NCI-H128 (cell line): ENCODE data around the gene ZNF280D.
"Not testable (repeated sequence)": the region's sequence is repeated elsewhere in the genome, so short reads cannot be mapped to it uniquely, and the experiment has no call there.

Experiments
- DNase-seq: peaks from one replicate; lab custom pipeline; 2025; ENCODE audit not compliant: unreplicated experiment; lab: John Stamatoyannopoulos, UW

The ZNF280D gene, protein sequence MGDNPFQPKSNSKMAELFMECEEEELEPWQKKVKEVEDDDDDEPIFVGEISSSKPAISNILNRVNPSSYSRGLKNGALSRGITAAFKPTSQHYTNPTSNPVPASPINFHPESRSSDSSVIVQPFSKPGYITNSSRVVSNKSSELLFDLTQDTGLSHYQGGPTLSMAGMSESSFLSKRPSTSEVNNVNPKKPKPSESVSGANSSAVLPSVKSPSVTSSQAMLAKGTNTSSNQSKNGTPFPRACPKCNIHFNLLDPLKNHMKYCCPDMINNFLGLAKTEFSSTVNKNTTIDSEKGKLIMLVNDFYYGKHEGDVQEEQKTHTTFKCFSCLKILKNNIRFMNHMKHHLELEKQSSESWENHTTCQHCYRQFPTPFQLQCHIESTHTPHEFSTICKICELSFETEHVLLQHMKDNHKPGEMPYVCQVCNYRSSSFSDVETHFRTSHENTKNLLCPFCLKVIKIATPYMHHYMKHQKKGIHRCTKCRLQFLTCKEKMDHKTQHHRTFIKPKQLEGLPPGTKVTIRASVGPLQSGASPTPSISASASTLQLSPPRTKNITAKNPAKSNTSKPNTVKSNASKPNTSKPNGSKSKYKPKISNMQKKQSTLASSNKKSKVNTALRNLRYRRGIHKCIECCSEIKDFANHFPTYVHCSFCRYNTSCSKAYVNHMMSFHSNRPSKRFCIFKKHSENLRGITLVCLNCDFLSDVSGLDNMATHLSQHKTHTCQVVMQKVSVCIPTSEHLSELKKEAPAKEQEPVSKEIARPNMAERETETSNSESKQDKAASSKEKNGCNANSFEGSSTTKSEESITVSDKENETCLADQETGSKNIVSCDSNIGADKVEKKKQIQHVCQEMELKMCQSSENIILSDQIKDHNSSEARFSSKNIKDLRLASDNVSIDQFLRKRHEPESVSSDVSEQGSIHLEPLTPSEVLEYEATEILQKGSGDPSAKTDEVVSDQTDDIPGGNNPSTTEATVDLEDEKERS

DNA sequence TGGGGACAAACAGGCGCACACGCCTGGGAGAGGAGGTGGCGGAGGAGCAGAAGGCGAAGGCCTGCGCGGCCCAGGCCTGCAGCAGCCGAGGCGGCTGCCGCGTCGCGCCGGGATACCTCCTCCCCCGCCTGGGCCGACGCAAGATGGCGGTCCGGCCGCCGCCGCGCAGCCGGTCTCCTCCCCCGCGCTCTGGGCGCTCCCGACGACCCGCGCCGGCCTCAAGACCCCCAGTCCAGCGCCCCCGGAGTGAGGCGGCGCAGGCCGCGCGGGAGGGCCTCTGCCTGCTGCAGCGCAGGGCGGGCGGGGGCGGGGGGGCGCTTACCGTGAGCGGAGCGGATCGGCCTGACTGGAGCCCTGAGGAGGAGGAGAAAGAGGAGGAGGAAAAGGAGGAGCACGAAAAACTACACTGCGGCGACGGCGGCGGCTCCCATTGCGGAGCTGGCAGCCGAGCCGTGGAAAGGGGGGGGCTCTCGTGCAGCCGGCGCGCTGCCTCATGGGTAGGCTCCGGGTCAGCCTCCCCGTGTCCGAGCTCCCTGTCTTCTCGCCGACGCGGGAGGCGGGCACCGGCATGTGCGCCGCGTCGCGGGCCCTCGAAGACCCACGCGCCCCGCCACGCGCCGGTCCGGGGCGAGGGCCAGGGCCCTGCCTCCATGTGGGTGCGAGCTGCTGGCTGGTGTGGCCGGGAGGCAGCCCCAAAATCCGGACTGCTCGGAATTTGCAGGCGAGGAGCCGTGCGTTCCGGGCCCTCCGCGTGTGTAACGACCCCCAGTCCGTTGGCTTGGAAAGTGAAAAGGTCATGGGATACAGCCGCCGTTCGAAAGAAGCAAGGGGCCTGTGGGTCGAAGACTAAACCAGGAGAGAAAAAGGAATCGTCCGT, at the start of gene ZNF280D:
Gene ZNF280D (minus strand): TSS at position 374 of the 877 bp plus-strand sequence. CDS start 26,400 bp downstream, outside the sequence.
- peak; percentile 7 for DNase-seq

DNA sequence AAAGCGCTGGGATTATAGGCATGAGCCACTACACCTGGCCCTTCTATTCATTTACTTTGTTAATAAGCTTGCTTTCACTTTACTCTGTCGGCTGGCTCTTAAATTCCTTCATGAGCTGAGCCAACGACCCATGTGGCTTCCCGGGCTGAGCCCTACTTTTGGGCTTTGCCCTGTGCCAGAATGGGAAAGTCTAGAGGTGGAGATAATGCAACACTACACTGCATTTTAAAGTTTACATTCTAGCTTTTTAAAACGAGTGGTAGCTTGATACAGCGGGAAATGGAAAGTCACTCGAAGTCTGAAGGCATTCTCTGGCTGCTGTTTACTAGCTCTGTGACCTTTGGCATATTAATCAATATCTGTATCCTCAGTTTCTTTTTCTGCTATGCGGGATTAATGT, 49.0 kb upstream of the ZNF280D start:
- no peak for DNase-seq

DNA sequence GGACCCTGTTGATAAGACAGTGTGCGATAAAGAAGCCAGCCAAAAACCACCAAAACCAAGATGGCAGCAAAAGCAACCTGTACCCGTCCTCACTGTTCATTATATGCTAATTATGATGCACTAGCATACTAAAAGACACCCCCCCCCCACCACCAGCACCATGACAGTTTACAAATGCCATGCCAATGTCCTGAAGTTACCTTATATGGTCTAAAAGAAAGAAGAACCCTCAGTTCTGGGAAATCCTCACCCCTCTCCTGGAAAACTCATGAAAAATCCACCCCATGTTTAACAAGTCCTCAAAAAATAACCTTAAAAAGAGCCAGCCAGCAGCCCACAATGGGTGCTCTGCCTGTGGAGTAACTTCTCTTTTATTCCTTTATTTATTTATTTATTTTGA, 48.4 kb upstream of the ZNF280D start:
- DNase-seq = no peak

DNA sequence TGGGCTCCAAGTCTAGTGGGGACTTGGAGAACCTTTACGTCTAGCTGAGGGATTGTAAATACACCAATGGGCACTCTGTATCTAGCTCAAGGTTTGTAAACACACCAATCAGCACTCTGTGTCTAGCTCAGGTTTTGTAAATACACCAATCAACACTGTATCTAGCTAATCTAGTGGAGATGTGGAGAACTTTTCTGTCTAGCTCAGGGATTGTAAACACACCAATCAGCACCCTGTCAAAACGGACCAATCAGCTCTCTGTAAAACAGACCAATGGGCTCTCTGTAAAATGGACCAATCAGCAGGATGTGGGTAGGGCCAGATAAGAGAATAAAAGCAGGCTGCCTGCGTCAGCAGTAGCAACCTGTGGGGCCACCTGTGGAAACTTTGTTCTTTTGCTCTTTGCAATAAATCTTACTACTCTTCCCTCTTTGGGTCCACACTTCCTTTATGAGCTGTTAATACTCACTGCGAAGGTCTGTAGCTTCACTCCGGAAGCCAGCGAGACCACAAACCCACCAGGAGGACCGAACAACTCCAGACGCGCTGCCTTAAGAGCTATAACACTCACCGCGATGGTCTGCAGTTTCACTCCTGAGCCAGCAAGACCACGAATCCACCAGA, 46.9 kb upstream of the ZNF280D start:
- not testable (repeated sequence) for DNase-seq

DNA sequence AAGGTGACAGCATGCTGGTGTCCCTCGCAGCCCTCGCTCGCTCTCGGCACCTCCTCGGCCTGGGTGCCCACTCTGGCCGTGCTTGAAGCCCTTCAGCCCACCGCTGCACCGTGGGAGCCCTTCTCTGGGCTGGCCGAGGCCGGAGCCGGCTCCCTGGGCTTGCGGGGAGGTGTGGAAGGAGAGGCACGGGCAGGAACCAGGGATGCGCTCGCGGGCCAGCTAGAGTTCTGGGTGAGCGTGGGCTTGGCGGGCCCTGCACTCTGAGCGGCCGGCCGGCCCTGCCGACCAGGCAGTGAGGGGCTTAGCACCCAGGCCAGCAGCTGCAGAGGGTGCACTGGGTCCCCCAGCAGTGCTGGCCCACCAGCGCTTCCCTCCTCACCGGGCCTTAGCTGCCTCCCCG, 46.1 kb upstream of the ZNF280D start:
- not testable (repeated sequence) for DNase-seq

DNA sequence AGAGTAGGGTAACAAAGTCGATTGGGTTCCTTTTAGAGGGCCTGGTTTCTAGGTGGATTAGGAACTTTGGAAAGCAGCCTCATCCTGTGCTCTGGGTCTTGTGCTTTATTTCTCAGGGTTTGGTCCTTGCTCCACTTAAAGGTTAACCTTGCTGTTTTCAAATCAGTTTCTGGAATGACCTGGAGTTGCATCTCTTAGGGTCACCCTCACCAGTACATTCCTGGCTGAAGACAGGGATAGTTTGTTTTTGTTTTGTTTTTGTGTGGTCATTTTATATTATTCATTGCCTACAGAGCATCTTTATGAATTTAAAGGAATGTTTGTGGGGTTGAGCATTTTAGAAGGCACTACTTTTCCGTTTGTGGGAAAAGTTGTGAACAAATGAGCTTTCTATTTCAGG, 45.5 kb upstream of the ZNF280D start:
- DNase-seq = no peak

DNA sequence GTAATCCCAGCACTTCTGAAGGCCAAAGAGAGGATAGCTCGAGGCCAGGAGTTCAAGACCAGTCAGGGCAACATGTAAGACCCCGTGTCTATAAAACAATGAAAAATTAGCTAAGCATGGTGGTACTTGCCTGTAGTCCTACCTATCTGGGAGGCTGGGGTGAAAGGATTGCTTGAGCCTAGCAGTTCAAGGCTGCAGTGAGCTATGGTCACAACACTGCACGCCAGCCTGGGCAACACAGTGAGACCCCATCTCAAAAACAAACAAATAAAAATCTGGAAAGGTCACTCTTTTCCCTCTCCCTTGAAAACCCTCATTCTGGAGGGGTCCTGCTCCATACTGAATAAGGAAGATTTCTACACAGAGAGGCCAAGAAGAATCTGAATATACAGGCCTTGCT, 43.5 kb upstream of the ZNF280D start:
- DNase-seq = no peak

DNA sequence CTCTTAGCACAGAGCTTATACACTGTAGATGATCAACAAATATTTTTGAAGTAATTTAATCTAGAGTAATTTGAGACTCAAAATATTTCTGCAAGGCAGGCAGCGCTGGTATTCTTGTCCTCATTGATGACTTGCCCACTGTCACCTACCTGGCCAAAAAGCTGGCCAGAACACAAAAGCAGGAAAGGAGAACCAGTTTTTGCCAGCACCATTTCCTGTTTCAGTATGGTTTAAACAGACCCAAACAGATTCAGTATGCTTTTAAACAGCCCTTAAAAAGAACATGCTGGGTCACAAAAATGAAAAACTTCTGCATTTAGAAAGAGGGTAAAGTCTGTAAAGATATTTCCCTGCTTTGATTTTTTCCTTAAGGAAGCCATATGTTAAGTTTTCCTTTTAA, 42.3 kb upstream of the ZNF280D start:
- no peak for DNase-seq

DNA sequence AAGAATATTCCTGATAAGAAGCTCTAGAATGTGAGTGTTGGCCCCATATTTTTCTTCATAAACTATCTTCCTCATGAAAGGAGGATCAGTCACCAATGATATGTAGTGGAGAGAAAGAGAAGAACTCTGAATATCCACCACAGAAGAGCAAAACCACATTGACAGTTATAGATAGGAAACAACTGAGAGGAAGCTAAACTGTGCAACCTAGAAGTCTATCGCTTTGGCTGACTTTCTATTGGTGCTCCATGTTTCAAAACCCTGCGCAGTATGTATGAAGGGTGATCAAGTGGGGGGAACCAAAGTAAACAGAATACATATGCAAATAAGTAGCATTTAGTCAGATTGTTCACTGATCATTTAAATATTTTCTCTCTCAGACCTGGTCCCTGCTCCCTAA, 41.0 kb upstream of the ZNF280D start:
- DNase-seq = no peak

DNA sequence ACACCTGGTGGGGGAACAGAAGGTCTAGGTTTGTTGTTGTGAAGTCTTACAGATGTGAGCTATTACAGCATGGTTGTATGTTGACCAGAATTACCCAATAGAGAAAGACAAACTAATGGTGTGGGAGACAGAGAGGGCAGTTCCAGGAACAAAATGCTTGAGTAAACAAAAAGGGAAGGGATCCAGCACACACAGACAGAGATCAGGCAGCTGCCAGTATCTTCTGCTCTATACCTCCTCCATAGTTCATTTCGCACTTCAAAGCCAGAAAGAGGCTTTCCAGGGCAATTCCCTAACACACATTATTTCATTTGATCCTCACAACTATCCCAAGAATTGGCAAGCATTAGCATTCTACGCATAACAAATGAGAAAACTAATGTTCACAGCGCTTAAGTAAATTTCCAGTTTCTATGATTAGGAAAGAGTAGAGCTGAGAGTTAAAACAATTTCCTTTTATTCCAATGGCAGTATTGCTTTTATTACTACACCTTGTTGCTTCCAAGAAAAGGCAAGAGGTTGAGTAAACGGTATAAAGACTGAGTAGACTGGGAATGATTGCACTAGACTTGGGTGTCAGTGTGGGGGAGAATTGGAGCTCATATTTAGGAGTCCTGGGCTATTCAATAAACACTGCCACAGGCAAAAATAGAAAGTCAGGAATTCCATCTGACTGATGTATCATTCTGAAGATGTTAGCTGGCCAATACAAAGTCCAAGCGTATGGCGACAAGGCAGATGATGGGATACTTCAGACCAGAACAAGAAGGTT, 39.7 kb upstream of the ZNF280D start:
- DNase-seq = no peak

DNA sequence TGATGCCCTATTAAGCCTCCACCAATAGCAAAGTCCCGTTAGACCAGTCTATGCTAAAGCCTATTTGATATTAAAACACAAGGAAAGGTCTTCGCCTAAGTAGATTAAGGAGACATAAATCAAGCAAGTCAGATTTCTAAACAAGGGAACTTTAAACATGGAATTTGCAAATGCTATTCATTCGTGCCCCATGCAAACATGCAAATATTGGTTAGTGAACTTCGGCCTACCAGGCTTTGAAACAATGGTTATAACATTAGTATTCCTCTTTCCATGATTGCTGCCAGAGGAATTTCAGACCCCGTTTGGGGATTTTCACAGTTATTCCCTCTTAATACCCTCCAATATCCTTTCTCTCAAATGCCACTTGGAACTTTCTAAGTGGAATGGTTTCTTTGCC, 36.9 kb upstream of the ZNF280D start:
- DNase-seq = no peak

DNA sequence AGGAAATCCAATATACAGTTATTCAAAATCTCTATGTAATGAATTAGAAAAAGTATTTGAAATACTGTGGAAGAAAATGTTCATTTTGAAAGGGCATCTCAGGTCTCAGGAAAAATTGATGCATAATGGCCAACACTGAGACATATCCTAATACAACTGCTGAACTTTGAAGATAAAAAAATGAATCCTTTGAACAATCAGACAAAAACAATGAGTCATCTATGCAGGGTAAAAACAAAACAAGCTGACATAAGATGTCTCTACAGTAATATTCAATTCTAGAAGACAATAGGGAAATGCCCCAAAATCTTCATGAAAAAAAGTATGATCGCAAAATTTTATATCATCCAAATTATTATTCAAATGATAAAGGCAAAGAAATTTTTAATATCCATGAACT, 34.0 kb upstream of the ZNF280D start:
- DNase-seq = no peak

DNA sequence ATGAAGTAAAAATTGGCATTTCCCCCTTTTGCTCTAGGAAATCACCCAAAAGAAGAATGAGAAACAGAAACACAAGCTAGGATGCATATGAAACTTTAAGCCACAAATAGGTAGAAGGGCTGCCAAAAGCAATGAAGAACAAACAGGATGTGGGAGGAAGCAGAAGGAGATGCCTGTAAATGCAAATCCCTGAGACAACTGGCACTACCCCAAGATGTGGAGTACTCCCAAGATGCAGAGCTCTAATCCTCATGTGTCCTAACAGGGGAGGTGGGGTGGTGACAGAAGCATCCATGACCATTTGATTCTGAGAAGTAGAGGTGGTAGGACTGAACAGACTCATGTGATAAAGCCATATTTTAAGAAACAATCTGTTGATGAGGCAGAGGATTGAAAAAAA, 31.9 kb upstream of the ZNF280D start:
- no peak for DNase-seq

DNA sequence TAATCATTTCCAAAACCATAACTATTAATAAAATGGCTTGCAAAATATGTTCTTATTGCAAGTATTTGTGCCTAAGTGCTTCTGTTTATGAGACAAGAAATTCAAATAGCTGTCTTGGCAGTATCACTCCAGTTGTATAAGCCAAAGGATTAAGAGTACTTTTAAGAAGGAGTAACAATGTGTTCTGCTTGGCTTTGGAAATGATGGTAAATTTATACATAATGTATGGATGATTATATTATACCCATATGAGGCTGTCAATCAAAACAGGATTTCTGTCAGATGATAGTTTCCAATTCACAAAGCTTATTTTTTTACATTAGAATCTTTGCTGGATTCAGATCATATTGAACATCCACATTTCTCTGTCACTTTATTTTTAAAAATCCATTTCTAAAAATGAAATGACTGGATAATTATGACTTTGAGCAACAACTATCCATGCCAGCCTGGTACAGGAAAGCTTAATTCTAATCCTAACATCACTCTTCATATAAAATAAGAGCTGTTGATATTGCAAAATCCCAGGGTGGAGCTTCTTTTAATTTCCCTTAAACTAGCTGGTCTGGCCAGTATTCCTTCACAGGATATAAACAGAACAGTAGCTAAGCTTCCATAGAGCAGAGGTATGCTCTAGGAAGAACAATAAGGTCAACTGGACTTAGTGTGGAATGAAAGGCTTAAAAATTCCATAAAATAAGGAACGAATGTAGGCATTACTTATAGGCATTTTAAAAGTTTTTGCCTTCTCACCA, 30.0 kb upstream of the ZNF280D start:
- no peak for DNase-seq

DNA sequence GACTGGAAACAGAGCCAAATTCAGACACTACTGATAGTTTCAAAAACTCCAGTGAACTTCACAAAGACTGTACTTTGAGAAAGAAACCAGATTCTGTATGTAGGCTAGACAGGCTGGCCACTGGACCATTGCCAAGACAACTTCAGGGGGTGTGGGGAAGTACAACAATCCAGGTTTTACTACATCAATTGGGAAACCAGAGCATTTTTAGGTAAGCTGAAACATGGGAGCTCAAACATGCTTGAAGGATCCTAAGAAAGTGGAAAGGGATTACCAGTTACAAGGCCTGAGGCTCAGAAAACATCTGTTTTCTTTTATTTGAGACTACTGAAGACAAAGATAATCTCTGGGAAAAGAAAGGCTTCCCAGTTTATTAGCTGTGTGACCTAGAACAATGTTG, 26.9 kb upstream of the ZNF280D start:
- no peak for DNase-seq

DNA sequence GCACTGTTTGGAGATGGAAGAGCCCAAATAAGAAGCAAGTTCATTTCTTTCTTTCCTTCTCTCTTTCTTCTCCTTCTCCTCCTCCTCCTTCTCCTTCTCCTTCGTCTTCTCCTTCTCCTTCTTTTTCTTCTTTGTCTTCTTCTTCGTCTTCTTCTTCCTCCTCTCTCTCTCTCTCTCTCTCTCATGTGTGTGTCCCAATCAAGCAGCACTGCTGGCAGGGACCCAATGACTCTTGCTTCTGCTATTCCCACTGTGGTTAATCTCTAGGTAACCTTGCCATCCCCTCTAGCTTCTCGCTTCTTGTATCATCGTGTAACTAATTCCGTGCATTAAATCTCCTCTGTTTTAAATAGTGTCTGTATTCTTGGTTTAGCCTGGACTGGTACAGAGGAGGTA, 26.1 kb upstream of the ZNF280D start:
- no peak for DNase-seq

DNA sequence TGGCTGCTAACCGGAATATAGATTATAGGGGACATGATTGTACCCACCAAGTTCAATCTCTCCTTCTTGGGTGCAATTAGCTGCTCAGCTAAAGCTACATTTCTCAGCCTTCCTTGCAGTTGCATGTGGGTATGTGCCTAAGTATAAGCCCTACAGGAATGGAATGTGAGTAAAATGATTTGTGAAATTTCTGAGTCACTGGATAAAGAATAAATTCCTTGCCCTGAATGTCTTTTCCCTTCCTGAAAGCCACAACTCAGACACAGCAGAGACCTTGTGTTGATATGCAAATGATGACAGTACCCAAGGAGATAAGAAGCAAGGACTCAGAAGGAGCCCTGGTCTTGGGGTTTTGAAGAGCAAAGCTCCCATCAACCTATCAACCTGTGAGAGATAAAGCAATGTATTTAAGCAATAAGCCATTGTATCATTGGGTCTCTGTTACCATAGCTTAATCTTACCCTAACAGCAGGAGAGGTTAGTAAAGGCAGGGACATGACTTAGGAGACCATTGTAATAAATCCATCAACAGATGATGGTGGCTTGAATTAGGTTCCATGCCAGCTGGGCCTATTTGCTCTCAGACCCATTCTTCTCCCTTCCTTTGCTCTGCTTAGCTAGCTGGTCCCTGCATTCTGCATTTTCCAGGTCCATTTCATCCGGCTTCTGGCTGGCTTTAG, 25.6 kb upstream of the ZNF280D start:
- DNase-seq = no peak

DNA sequence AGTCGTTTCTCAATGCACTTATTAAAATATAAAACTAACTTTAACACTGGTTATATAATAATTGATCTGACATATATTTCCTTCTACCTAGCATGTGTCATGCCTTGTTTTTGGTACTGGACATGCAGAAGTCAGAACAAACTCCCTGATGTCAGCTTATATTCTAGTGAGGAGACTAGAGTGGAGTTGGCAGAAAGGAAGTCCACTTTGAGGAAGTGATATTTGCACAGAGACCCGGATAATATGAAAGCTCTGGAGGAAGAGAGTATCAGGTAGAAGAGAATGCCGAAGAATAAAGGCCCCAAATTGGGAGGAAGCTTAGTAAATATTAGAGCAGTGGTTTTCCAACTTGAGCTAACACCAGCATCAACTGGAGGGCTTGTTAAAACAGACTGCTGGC, 24.6 kb upstream of the ZNF280D start:
- DNase-seq = no peak
